Neural crest cell (in vitro differentiated cells): ENCODE results near the gene TSSK3. TPM values are rescaled to one million over a fixed set of nuclear protein-coding genes. Genes with fewer than 3 reads are reported as not detected.

ENCODE experiments used
- DNase-seq: peaks from one replicate; pipeline ENCODE4 v3.0.0; 2021; ENCODE audit warnings: low read depth, mixed read lengths, low spot score
- H3K27ac Mint-ChIP-seq: one replicate; pipeline ENCODE4 v1.8.0; 2021; ENCODE audit warnings: mild to moderate bottlenecking, mixed read lengths; ENCODE audit not compliant: unreplicated experiment
- H3K27me3 Mint-ChIP-seq: 2 replicates; pipeline ENCODE4 v1.8.0; 2021; ENCODE audit warnings: low read depth, mild to moderate bottlenecking, mixed read lengths
- H3K36me3 Mint-ChIP-seq: 2 replicates; pipeline ENCODE4 v1.8.0; 2021; ENCODE audit warnings: low read depth, mild to moderate bottlenecking, mixed read lengths
- H3K4me1 Mint-ChIP-seq: 2 replicates; pipeline ENCODE4 v1.8.0; 2021; ENCODE audit warnings: mixed read lengths
- H3K4me3 Mint-ChIP-seq: one replicate; pipeline ENCODE4 v1.8.0; 2021; ENCODE audit warnings: mild to moderate bottlenecking, mixed read lengths
- H3K9me3 Mint-ChIP-seq: 2 replicates; pipeline ENCODE4 v1.8.0; 2021; ENCODE audit warnings: mixed read lengths
- CTCF ChIP-seq: fragments of 200-600 bp; sonication (generic); conservative IDR thresholded peaks from 2 replicates; pipeline ENCODE4 v1.5.0; 2021; ENCODE audit warnings: antibody characterized with exemption, mild to moderate bottlenecking
- total RNA-seq: library from RNA; stranded (reverse); gene quantifications from 2 replicates; pipeline ENCODE4 v1.2.1, GENCODE V29; 2021

TSSK3 gene
- total RNA-seq, 1 donor from 2014 or later, result 2.2 TPM

GRCh38 chr1:32361674-32362473, 465 bp upstream of the TSSK3 start:
- Mint-ChIP-seq H3K4me1 (peaks cover 31% of the 10 kb centered on the region), H3K27ac (no peak overlapping the region), H3K9me3 (no peaks in the 10 kb centered on the region), H3K4me3 (peak overlapping the region; percentile 29), H3K36me3 (peaks cover 9% of the 10 kb centered on the region), H3K27me3 (peaks cover 3% of the 10 kb centered on the region)
- peak; percentile 53 for DNase-seq
- peak; percentile 52 for TF ChIP-seq CTCF

- TF ChIP-seq CTCF, result no peak
- Mint-ChIP-seq H3K9me3 (no peaks in the 10 kb centered on the region), H3K4me1 (peaks cover 26% of the 10 kb centered on the region), H3K27ac (no peak overlapping the region), H3K4me3 (no peak overlapping the region), H3K36me3 (peaks cover 9% of the 10 kb centered on the region), H3K27me3 (peaks cover 3% of the 10 kb centered on the region)
- DNase-seq, result no peak
Observed at GRCh38 chr1:32363713-32364112, 1.4 kb downstream of the TSSK3 start.

GRCh38 chr1:32364836-32365235, 2.5 kb downstream of the TSSK3 start:
- DNase-seq, result no peak
- peaks cover 20% of the 10 kb centered on the region for H3K4me1 Mint-ChIP-seq
- peaks cover 3% of the 10 kb centered on the region for H3K27me3 Mint-ChIP-seq
- H3K27ac Mint-ChIP-seq, result no peak overlapping the region
- H3K9me3 Mint-ChIP-seq, result no peaks in the 10 kb centered on the region
- H3K36me3 Mint-ChIP-seq, result peaks cover 12% of the 10 kb centered on the region
- TF ChIP-seq CTCF, result no peak
- H3K4me3 Mint-ChIP-seq, result no peak overlapping the region

- Mint-ChIP-seq H3K27ac (peak overlapping the region; percentile 57), H3K4me1 (peaks cover 18% of the 10 kb centered on the region), H3K9me3 (no peaks in the 10 kb centered on the region), H3K36me3 (peaks cover 12% of the 10 kb centered on the region), H3K4me3 (peak overlapping the region; percentile 44), H3K27me3 (peaks cover 3% of the 10 kb centered on the region)
- DNase-seq, result no peak
- no peak for TF ChIP-seq CTCF
Observed at GRCh38 chr1:32365445-32365844, 3.1 kb downstream of the TSSK3 start.

GRCh38 chr1:32367912-32368635, 5.7 kb downstream of the TSSK3 start:
- H3K27me3 Mint-ChIP-seq, result no peaks in the 10 kb centered on the region
- H3K27ac Mint-ChIP-seq, result no peak overlapping the region
- DNase-seq, result no peak
- H3K4me1 Mint-ChIP-seq, result peaks cover 5% of the 10 kb centered on the region
- H3K36me3 Mint-ChIP-seq, result peaks cover 8% of the 10 kb centered on the region
- no peak for TF ChIP-seq CTCF
- no peak overlapping the region for H3K4me3 Mint-ChIP-seq
- H3K9me3 Mint-ChIP-seq, result no peaks in the 10 kb centered on the region
